ENCODE measurements around the gene TMIGD2.

Gene TMIGD2

DNA sequence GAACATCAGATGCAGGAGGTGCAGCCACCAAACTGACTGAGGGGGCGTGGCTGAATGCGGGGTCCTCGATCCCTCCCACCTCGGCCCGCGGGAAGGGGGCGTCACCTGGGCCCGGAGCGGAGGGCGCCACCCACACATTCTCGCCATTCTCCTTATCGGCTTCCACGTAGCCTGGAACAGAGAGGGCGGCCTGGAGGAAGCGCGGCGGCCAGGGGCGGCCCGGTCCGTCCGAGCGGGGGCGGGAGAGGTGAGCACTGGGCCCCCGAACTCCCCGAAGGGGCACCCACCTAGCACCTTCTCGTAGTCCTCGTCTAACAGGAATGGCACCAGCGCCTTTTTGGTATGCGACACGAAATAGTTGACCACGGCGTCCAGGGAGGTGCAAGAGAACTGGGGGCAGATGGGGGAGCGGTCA lies 24.7 kb upstream of the TMIGD2 start:
- DNase-seq (ENCODE audit: low read depth in 2 of 3, low spot score in 1 of 3): no peak

DNA sequence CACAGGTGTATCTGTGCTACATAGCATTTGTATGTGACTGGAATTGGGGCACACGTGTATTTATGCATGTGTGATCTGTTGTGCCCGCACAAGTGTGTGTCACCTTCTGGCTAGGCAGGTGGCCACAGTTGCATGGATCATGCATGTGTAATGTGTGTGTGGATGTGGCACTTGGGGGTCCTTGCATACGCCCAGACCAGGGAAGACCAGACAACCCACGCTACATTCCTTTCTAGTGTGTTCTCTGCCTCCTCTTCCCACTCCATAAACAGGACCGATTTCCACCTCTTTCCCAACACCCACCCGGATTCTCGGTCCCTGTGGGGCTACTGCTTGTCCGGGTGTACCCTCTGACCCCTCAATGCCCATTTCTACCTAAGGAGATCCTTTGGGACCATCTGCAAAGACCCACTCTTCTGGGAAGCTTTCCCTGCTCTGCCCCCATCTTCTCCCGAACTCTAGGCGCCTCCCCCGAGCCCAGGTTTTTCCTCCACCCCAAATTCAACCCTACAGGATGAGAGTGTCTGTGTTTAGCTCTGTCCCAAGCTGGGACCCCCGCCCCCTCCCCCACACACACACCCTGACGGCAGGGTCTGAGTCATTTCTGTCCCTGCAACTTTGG lies 24.1 kb upstream of the TMIGD2 start:
- DNase-seq (ENCODE audit: low read depth in 2 of 3, low spot score in 1 of 3): no peak

DNA sequence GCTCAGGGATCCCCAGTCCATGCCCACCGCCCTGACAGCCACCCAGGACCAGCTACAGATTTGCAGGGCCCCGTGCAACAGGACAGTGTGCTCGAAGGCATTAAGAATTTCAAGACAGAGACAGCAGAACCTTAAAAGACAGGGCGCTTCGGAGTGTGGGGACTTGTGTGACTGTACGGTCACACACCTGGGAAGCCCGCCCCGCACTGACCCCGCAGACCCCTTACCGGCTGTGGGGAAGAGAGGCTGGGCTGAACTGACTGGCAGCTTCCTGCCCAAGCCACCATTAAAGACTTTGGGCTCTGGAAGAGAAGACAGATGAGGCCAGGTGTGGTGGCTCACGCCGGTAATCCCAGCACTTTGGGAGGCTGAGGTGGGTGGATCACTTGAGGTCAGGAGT lies 22.0 kb upstream of the TMIGD2 start:
- no peak for DNase-seq (ENCODE audit: low read depth in 2 of 3, low spot score in 1 of 3)

DNA sequence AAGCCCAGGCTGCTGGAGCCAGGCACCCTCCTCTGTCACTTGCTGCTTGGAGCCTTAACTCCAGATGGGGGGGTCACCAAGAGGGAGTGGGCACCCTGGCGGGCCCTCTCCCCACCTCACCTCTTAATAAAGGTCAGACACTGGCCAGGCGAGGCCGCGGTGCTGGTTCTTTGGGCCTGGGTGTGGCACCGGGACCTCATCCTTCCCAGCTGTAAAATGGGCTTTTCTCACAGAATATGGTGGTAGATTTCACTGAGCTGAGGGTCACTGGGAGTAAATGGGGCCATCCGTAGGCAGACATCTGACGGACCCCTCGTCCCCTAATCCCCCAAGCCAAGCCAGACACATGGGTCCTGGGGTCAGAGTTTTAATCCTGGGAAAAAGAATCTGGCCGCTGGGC lies 21.5 kb upstream of the TMIGD2 start:
- DNase-seq (ENCODE audit: low read depth in 2 of 3, low spot score in 1 of 3): no peak

DNA sequence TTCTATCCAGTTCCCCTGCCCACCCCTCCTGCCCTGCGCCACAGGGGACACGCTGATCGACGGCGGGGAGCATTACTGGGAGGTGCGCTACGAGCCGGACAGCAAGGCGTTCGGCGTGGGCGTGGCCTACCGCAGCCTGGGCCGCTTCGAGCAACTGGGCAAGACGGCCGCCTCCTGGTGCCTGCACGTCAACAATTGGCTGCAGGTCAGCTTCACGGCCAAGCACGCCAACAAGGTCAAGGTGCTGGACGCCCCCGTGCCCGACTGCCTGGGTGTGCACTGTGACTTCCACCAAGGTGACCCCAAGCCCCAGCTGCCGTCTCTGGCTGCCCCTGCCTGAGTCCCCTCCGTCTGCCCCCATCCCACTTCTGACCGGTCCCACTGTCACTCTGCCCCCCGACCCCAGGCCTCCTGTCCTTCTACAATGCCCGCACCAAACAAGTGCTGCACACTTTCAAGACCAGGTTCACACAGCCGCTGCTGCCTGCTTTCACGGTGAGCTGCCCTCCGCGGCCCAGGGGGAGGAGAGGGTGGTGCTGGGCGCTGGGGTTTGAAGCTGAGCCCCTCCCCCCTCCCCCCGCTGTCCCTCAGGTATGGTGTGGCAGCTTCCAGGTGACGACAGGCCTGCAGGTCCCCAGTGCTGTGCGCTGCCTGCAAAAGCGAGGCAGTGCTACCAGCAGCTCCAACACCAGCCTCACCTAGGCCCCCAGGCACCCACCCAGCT lies 20.9 kb upstream of the TMIGD2 start:
- no peak for DNase-seq (ENCODE audit: low read depth in 2 of 3, low spot score in 1 of 3)

DNA sequence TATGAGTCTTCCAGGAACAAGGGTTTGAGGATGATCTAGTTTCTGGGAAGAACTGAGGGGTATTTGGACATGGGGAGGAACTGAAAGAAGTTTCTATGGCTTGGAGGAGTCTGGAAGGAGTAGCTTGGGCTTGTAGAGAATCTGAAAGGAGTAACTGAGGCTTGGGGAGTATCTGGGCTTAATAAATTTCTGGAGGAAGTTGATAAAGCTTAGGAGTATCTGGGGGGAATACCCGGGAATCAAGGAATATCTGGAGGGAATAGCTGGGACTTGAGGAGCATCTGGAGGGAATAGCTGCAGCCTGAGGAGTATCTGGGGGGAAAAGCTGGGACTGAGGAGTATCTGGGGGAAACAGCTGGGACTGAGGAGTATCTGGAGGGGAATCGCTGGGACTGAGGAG lies 18.2 kb upstream of the TMIGD2 start:
- no peak for DNase-seq (ENCODE audit: low read depth in 2 of 3, low spot score in 1 of 3)

DNA sequence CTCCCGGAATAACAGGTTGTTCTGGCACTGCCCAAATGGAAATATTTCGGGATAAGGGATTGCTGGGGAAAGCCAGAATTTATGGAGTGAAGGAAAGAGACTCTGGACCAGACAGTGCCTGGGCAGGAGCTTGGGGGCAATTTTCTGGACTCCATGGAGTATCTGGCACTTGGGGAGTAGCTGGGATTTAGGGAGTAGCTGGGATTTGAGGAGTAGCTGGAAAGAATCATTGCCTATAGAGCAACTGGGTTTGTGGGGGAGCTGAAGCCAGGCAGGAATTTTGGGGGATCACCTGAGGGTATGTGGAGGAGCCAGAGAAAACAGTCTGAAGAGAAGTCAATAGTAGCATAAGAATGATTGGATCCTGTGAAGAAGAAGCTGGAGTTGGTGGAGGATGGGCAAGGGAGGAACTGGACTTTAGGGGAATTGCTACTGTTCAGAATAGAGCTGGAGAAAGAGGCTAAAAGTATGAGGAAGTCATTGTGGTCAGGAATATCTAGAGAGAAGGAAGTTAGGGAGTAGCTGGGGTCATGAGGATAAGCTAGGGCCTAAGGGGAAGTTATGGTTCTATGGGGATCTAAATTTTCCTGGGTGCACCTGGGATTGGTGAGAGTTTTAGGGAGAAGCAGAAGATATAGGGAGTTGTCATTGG lies 17.0 kb upstream of the TMIGD2 start:
- DNase-seq (ENCODE audit: low read depth in 2 of 3, low spot score in 1 of 3): no peak

DNA sequence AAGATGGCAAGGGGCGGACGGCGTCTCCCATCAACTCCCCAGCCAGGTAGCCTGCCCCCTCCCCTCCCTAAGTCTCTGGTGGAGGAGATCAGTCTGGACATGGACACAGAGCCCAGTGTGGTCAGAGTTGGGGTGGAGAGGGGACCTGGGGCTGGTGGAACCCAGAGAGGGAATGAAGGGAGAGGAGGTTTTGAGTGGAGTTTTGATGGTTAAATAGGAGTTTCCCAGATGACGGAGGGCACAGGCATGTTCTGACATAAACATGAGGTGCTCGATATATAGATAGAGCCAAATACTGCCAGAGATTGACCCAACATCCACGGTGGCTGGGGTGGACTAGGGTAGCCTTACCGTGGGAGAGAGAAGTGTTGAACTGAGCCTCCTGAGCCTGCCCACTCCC lies 16.3 kb upstream of the TMIGD2 start:
- DNase-seq (ENCODE audit: low read depth in 2 of 3, low spot score in 1 of 3): no peak

DNA sequence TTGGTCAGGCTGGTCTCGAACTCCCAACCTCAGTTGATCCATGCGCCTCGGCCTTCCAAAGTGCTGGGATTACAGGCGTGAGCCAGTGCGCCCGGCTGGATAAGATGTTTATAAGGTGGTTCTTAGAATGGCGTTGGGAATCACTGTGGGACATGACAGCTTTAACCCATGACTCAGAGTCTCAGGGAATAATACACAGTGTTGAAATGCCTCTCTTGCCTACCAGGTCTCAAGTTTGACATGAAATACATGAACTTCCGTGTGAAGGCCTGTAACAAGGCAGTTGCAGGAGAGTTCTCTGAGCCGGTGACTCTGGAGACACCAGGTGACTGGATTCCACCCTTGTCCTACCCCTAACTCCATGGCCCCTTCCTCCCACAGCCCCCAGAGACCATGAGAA lies 14.8 kb upstream of the TMIGD2 start:
- no peak for DNase-seq (ENCODE audit: low read depth in 2 of 3, low spot score in 1 of 3)

DNA sequence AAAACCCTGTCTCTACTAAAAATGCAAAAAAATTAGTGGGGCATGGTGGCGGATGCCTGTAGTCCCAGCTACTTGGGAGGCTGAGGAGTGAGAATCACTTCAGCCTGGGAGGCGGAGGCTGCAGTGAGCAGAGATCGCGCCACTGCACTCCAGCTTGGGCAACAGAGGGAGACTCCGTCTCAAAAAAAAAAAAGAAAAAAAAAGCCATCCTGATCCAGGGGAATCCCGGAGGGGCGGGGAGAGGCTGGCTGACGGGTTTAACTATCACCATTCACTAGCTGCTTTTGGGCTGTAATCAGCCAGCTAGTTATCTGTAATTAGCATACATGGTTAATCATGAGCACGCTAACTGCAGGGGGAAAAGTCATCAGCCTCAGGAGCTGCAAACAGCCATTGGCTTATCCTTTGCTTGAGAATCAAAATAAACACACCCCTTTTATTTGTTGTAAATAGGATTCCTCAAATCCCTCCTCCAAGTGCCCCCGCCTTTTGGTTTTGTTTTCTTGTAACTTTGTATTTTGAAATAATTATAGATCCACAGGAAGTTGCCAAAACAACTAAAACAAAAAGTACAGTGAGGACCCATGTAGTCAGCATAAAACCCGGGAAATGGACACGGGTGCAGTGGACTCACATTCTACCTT lies 11.8 kb upstream of the TMIGD2 start:
- no peak for DNase-seq (ENCODE audit: low read depth in 2 of 3, low spot score in 1 of 3)

DNA sequence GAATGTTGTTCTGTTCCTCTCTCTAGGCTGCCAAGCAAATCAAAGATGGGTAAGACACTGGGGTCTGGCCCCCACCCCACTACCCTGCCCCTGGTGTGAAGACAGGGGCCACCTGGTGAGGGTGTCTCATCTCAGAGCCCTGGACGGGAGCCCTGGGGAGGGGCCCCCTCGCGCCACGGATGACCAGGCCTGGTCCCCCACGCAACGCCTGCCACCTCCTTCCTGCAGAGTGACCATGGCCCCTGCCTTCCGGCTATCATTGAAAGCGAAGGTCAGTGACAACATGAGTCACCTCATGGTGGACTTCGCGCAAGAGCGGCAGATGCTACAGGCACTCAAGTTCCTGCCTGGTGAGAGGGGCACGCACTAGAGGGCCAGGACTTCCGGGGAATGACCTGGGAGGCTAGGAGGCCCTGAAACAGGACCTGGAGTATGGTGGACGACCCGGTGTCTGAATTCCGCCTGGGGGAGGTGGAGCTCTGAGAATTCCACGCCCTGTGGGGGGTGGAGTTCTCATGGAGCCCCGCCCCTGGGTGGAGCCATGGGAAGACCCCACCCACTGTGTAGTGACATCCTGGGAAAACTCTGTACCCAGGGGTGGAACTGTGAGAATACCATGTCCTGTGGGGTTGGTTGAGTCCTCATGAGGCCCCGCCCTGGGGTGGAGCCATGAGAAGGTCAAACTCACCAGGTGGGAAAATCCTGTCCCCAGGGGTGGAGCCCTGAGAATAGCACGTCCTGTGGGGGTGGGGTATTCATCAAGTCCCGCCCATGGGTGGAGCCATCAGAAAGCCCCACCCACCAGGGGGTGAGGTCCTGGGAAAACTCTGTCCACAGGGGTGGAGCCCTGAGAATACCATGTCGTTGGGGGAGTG lies 8.3 kb upstream of the TMIGD2 start:
- DNase-seq (ENCODE audit: low read depth in 2 of 3, low spot score in 1 of 3): no peak

DNA sequence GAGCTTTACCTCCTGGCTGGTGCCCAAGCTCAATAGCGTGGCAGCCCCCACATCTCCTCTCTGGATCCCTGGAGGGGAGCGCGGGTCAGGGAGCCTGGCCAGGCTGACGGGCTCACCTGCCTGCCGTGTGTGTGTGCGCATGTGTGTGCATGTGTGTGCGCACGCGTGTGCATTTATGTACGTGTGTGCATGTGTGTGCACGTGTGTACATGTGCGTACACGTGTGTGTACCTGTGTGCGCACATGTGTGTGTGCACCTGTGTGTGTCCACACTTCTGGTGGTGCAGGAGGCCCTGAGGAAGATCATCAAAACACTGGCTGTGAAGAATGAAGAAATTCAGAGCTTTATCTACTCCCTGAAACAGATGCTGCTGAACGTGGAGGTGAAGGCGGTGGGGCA lies 3.5 kb upstream of the TMIGD2 start:
- DNase-seq (ENCODE audit: low read depth in 2 of 3, low spot score in 1 of 3): no peak

DNA sequence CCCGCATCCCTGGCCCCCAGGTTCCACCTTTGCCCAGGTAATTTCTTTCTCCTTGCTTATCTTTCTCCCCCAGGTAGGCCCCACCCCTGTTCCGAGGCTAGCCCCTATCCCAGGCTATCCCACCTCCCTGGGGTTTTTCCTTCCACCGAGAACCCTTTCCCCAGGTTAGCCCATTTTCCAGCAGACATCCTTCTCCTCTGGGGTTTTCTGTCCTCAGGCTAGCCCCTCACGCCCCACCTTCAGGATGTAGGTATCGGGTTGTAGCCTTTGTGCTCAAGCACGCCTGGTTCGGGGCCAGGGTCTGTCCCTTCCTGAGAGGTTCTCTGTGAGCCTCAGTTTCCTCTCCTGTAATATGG lies 3.0 kb upstream of the TMIGD2 start:
- no peak for DNase-seq (ENCODE audit: low read depth in 2 of 3, low spot score in 1 of 3)

DNA sequence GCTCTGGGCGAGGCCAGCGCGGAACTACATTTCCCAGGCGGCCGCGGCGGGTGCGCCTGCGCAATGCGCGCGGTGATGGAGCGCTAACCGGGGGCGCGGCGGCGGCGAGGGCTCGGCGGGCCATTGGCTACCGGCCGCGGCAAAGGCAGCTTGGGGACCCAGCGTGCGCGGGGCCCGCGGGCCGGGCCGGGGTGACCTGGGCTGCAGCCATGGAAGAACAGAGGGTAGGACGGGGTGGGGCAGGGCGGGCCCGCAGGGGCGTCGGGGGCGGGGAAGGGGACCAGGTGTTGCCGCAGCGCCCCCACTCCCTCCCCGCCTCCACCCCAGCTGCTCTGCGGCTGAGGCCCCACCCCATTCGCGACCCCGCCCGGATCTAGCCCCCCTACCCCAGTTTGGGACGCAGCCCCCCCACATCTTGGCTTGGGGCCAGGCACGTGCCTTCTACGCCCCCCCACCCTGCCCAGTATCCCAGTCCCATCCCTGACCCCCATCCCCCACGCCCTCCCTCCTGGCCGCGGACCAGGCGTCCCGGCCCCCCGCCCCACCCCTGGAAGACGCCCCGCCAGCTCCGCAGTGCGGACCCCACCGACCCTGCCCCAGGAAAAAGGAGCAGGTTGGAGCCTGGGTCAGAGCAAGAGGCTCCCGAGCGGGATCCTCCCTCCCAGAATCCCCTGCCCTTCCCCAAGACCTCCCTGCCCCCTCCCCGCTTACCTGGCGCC lies 2.5 kb upstream of the TMIGD2 start, which contains the start of gene FSD1:
Gene FSD1, plus strand, starts transcription at position 61 of the 719 bp plus-strand sequence. Its CDS starts 149 bp downstream, at position 210.
- peak; percentile 60 to 78 (median 67) for DNase-seq (ENCODE audit: low read depth in 2 of 3, low spot score in 1 of 3)

DNA sequence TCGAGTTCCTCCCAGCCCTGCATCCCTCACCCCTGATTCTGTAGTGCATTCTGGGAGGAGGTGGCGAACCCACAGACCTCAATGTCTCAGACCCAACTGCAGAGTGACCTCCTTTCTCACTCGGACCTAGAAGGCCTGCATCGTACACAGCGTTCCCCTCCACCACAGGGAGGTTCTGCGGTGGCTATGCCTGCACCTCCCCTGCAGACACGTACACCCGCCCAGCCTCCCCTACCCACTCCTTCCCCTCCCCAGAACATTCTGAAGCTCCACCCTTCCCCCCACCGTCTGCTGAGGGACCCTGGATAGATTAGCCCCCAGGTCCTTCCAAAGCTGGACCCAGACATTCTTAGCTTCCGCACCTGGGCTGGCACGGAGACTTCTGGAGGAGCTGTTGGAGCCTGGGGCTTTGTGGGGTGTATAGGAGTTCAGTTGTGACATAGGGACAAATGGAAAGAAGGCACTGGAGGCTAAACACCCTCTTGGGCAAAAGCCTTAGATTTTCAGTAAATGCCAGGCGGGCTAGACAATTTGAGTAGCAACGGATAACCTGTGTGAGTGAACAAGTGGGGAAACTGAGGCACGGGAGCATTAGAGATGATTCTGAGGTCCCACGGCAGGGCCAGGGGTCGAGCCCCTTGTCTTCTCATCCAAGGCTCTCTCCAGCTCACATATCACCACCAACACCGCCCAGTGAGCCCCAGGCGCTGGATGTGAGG lies 1.8 kb upstream of the TMIGD2 start:
- no peak for DNase-seq (ENCODE audit: low read depth in 2 of 3, low spot score in 1 of 3)

DNA sequence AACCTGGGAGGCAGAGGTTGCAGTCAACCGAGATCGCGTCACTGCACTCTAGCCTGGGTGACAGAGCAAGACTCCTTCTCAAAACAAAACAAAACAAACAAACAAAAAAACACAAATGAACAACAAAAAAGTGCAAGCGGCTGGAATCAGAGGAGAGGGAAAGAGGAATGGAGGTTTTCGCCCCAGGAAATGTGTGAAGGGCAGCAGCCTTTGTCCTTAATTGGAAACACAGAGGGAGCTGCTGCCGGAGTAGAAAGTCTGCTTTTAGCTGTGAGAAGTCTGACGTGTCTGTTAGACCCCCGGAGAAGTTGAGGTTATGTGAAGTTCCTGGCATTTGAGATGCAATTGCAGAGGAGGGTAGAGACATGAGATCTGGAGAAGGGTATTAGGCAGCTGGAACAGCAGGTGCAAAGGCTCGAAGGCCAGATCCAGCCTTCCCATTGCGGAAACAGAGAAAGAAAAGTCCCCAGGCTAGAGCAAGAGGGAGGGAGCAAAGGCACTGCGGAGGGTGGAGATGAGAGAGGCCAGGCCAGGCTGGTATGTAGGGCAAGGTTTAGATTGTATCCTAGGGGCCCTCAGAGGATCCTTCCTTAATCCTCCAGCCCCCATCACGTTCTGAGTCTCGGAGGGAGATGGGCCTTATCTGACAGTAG lies 473 bp downstream of the TMIGD2 start:
- DNase-seq (ENCODE audit: low read depth in 2 of 3, low spot score in 1 of 3): no peak

DNA sequence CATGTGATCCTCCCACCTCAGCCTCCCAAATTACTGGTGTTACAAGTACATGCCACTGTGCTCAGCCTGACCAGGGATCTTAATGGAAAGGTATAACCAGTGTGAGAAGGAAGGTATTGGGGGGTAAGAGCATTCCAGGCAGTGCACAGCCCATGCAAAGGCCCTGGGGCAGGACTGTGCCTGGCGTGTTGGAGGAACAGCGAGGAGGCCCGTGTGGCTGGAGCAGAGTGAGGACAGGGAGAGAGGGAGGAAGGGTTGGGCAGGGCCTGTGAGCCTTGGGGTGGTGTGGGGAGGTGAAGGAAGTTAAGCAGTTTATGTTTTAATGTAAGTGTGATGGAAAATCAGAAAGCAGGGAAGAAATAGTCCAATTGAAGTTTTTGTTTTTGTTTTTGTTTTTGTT lies 1.6 kb downstream of the TMIGD2 start:
- no peak for DNase-seq (ENCODE audit: low read depth in 2 of 3, low spot score in 1 of 3)

DNA sequence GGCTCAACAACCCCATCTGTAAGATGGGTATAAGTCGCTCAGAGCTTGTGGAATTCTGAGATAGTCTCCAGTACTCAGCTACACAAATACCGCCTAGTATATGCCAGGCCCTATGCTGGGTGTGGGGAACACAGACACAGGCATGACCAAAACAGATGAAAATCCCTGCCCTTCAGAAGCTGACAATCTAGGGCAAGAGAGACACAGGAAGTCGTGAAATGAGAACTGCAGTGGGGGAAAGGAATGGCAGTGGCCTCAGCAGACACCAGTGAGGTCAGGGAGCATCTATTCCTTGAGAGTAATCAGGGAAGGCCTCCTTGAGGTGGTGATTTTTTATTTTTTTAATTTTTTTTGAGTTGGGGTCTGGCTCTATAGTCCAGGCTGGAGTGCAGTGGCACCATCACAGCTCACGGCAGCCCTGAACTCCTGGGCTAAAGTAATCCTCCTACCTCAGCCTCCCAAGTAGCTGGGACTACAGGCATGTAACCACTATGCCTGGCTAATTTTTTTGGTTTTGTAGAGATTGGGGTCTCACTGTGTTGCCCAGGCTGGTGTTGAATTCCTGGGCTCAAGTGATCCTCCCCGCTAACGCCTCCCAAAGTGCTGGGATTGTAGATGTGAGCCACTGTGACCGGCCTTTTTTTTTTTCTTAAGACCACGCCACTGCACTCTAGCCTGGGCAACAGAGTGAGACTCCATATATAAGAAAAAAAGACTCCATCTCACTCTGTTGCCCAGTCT lies 3.2 kb downstream of the TMIGD2 start:
- no peak for DNase-seq (ENCODE audit: low read depth in 2 of 3, low spot score in 1 of 3)
